H9 (cell line): ENCODE data around the gene DSC2. TPM values are rescaled to one million over a fixed set of nuclear protein-coding genes. Genes with fewer than 3 reads are reported as not detected.

ENCODE experiments used
- DNase-seq: peaks from one replicate; pipeline ENCODE4 v3.0.0-alpha.2; 2017
- H2AFZ ChIP-seq: one replicate; pipeline ENCODE4 v1.6.1; 2013; ENCODE audit warnings: mild to moderate bottlenecking, low read length, control low read depth, moderate library complexity
- H2AK5ac ChIP-seq: 2 replicates; pipeline ENCODE4 v1.6.1; 2013; ENCODE audit warnings: low read length, control low read depth, mixed read lengths; ENCODE audit not compliant: insufficient read length
- H2BK120ac ChIP-seq: one replicate; pipeline ENCODE4 v1.6.1; 2013; ENCODE audit warnings: low read depth, mild to moderate bottlenecking, low read length, control low read depth, inconsistent platforms; ENCODE audit not compliant: poor library complexity, severe bottlenecking
- H2BK12ac ChIP-seq: 2 replicates; pipeline ENCODE4 v1.6.1; 2013; ENCODE audit warnings: low read length, control low read depth, mixed read lengths, low read depth; ENCODE audit not compliant: insufficient read length
- H2BK15ac ChIP-seq: 2 replicates; pipeline ENCODE4 v1.6.1; 2013; ENCODE audit warnings: low read depth, low read length, control low read depth
- H2BK20ac ChIP-seq: one replicate; pipeline ENCODE4 v1.6.1; 2013; ENCODE audit warnings: low read depth, mild to moderate bottlenecking, low read length, control low read depth, inconsistent platforms; ENCODE audit not compliant: poor library complexity, severe bottlenecking
- H2BK5ac ChIP-seq: 2 replicates; pipeline ENCODE4 v1.6.1; 2013; ENCODE audit warnings: low read length, control low read depth, mixed read lengths; ENCODE audit not compliant: insufficient read length
- H3K14ac ChIP-seq: 2 replicates; pipeline ENCODE4 v1.6.1; 2013; ENCODE audit warnings: low read length, control low read depth; ENCODE audit not compliant: insufficient read depth
- H3K18ac ChIP-seq: 2 replicates; pipeline ENCODE4 v1.6.1; 2013; ENCODE audit warnings: low read depth, mild to moderate bottlenecking, mixed read lengths, low read length, control low read depth; ENCODE audit not compliant: insufficient read length
- H3K23ac ChIP-seq: 2 replicates; pipeline ENCODE4 v1.6.1; 2013; ENCODE audit warnings: low read length, control low read depth, mixed read lengths, low read depth; ENCODE audit not compliant: insufficient read length
- H3K23me2 ChIP-seq: 2 replicates; pipeline ENCODE4 v1.6.1; 2013; ENCODE audit warnings: low read depth, mild to moderate bottlenecking, mixed read lengths, low read length, control low read depth; ENCODE audit not compliant: insufficient read length, poor library complexity, severe bottlenecking
- H3K27ac ChIP-seq: 2 replicates; pipeline ENCODE4 v1.5.1; 2013; ENCODE audit warnings: low read length, control low read depth, mixed read lengths, low read depth; ENCODE audit not compliant: insufficient read length
- H3K27me3 ChIP-seq: 2 replicates; pipeline ENCODE4 v1.6.1; 2013; ENCODE audit warnings: low read length, control low read depth, inconsistent platforms; ENCODE audit not compliant: insufficient read depth
- H3K4ac ChIP-seq: 2 replicates; pipeline ENCODE4 v1.6.1; 2013; ENCODE audit warnings: low read depth, mild to moderate bottlenecking, control low read depth, inconsistent platforms, low read length, moderate library complexity
- H3K4me1 ChIP-seq: 2 replicates; pipeline ENCODE4 v1.6.1; 2013; ENCODE audit warnings: low read length, control low read depth, inconsistent platforms; ENCODE audit not compliant: insufficient read depth
- H3K4me2 ChIP-seq: 2 replicates; pipeline ENCODE4 v1.6.1; 2013; ENCODE audit warnings: low read length, control low read depth, mixed read lengths; ENCODE audit not compliant: insufficient read length, insufficient read depth
- H3K56ac ChIP-seq: 2 replicates; pipeline ENCODE4 v1.6.1; 2013; ENCODE audit warnings: low read depth, mild to moderate bottlenecking, mixed read lengths, low read length, control low read depth; ENCODE audit not compliant: insufficient read length
- H3K79me1 ChIP-seq: 2 replicates; pipeline ENCODE4 v1.6.1; 2013; ENCODE audit warnings: low read depth, mild to moderate bottlenecking, moderate library complexity, low read length, control low read depth, inconsistent platforms; ENCODE audit not compliant: insufficient read depth, poor library complexity, severe bottlenecking
- H3K79me2 ChIP-seq: 2 replicates; pipeline ENCODE4 v1.6.1; 2013; ENCODE audit warnings: low read length, control low read depth, inconsistent platforms; ENCODE audit not compliant: insufficient read depth
- H3K9ac ChIP-seq: 2 replicates; pipeline ENCODE4 v1.6.1; 2013; ENCODE audit warnings: low read length, control low read depth, mixed read lengths; ENCODE audit not compliant: insufficient read length; ENCODE audit errors: extremely low read depth
- H3K9me3 ChIP-seq: one replicate; pipeline ENCODE4 v1.6.1; 2013; ENCODE audit warnings: low read depth, low read length, inconsistent platforms; ENCODE audit not compliant: control insufficient read depth
- H3T11ph ChIP-seq: one replicate; pipeline ENCODE4 v1.6.1; 2013; ENCODE audit warnings: mild to moderate bottlenecking, low read length, control low read depth, inconsistent platforms
- H4K20me1 ChIP-seq: one replicate; pipeline ENCODE4 v1.6.1; 2013; ENCODE audit not compliant: control insufficient read depth, insufficient read length, insufficient read depth
- H4K5ac ChIP-seq: 2 replicates; pipeline ENCODE4 v1.6.1; 2013; ENCODE audit warnings: low read depth, mild to moderate bottlenecking, mixed read lengths, low read length, control low read depth; ENCODE audit not compliant: insufficient read length
- H4K8ac ChIP-seq: replicated peaks from 2 replicates; pipeline ENCODE4 v1.6.1; 2013; ENCODE audit warnings: low read length, control low read depth, mixed read lengths, low read depth; ENCODE audit not compliant: insufficient read length
- H4K91ac ChIP-seq: 2 replicates; pipeline ENCODE4 v1.6.1; 2013; ENCODE audit warnings: low read depth, mild to moderate bottlenecking, moderate library complexity, mixed read lengths, low read length, control low read depth; ENCODE audit not compliant: insufficient read length
- H3K27ac Mint-ChIP-seq, 3 experiments: 2 replicates in 2 of 3; 3 replicates in 1 of 3; pipeline ENCODE4 v1.8.0; 2020 to 2021; ENCODE audit warnings: mixed read lengths in 3 of 3, mild to moderate bottlenecking in 1 of 3, moderate library complexity in 1 of 3
- H3K27me3 Mint-ChIP-seq: 2 replicates; pipeline ENCODE4 v1.8.0; 2021; ENCODE audit warnings: low read depth, mild to moderate bottlenecking, moderate library complexity, mixed read lengths
- H3K36me3 Mint-ChIP-seq, 3 experiments: 2 replicates in 2 of 3; 3 replicates in 1 of 3; pipeline ENCODE4 v1.8.0; 2020 to 2021; ENCODE audit warnings: low read depth in 3 of 3, mixed read lengths in 3 of 3; ENCODE audit not compliant: insufficient read depth in 1 of 3
- H3K4me1 Mint-ChIP-seq, 2 experiments: 2 replicates each; pipeline ENCODE4 v1.8.0; 2020; ENCODE audit warnings: mixed read lengths in 2 of 2
- H3K4me3 Mint-ChIP-seq, 2 experiments: 2 replicates in 1 of 2; 3 replicates in 1 of 2; pipeline ENCODE4 v1.8.0; 2020 to 2021; ENCODE audit warnings: mild to moderate bottlenecking in 2 of 2, mixed read lengths in 2 of 2, moderate library complexity in 1 of 2
- H3K9me3 Mint-ChIP-seq, 2 experiments: 2 replicates in 1 of 2; 3 replicates in 1 of 2; pipeline ENCODE4 v1.8.0; 2020; ENCODE audit warnings: mild to moderate bottlenecking in 2 of 2, mixed read lengths in 2 of 2, moderate library complexity in 1 of 2
- CTCF ChIP-seq: fragments of 200-600 bp; sonication (generic); conservative IDR thresholded peaks from 3 replicates; pipeline ENCODE4 v1.8.0; 2021; ENCODE audit warnings: antibody characterized with exemption, mild to moderate bottlenecking
- total RNA-seq: library from RNA; stranded (reverse); gene quantifications from 2 replicates; pipeline ENCODE4 v1.2.1, GENCODE V29; 2021

DSC2 gene
- total RNA-seq, 1 experiment from 2014 or later, result 26.1 TPM

GRCh38 chr18:31146809-31147208 lies 44.6 kb upstream of the DSC2 start:
- no peak overlapping the region for H3K4me3 Mint-ChIP-seq
- Histone ChIP-seq H3K27ac (no peak overlapping the region), H2BK12ac (no peak overlapping the region), H3K9ac (no peak overlapping the region), H3K23me2 (no peaks in the 10 kb centered on the region), H2BK20ac (no peak overlapping the region), H3T11ph (no peak overlapping the region), H2AFZ (no peak overlapping the region), H3K14ac (no peak overlapping the region), H3K9me3 (no peaks in the 10 kb centered on the region), H4K5ac (no peak overlapping the region), H2AK5ac (no peak overlapping the region), H3K4me2 (no peak overlapping the region), H3K4ac (no peak overlapping the region), H2BK120ac (no peak overlapping the region), H3K27me3 (no peaks in the 10 kb centered on the region), H4K91ac (no peak overlapping the region), H3K79me2 (no peaks in the 10 kb centered on the region), H2BK5ac (no peak overlapping the region), H4K8ac (no peak overlapping the region), H3K79me1 (no peaks in the 10 kb centered on the region), H3K56ac (no peak overlapping the region), H4K20me1 (no peaks in the 10 kb centered on the region), H3K4me1 (no peaks in the 10 kb centered on the region), H3K18ac (no peak overlapping the region), H3K23ac (no peak overlapping the region), H2BK15ac (no peak overlapping the region)
- no peaks in the 10 kb centered on the region; a peak in 1 of 7 replicates for H3K36me3 Mint-ChIP-seq
- no peak for DNase-seq
- H3K27ac Mint-ChIP-seq, result no peak overlapping the region
- no peaks in the 10 kb centered on the region; a peak in 1 of 5 replicates for H3K9me3 Mint-ChIP-seq
- TF ChIP-seq CTCF, result no peak
- H3K4me1 Mint-ChIP-seq, result no peaks in the 10 kb centered on the region
- no peaks in the 10 kb centered on the region for H3K27me3 Mint-ChIP-seq
